C1 segment of cervical spinal cord (tissue), 14 donors: ENCODE results near the gene TMEM236.

Experiments used
- DNase-seq, 14 donors: peaks; one replicate each; lab custom pipeline; 2025; lab: John Stamatoyannopoulos, UW

The TMEM236 gene

DNA sequence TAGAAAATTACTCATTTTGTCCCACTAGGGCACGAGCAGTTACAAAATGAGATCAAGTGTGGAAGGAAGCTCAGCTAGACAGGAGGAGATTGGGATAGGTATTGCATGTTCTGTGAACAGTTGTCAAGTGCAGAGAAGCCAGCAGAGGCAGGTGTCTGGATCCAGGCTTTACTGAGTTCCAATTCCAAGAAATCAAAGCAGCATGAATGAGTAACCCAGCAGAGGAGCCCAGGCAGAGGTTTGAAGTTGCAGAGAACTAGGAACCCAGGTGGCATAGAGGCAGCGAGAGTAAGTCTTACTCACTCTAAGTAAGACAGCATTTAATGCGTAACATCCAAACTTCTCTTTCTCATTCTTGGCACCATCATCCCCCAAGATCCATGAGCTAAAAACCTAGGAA lies 68.9 kb downstream of the TMEM236 start:
- no peak for DNase-seq

GRCh38 chr10:17821893-17822292 lies 69.9 kb downstream of the TMEM236 start:
- no peak for DNase-seq

DNA sequence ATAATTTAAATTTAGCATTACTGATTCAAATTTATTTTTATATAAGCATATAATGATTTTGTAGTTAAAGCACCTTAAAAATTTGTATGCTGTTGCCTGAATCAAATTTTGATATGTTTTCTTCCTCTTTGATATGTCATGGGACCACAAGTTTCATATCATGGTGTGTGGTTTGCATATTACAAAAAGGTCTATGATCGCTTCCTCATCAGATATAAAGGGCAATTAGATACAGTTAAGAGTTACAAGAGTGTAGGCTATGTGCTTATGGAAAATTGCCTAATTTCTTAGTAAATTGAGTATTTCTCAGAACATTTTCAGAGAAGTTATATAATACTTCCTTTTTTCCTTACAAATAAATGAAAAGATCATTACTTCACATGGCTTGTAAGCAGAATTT lies 79.3 kb downstream of the TMEM236 start:
- DNase-seq, result no peak

- DNase-seq, result no peak
Observed at GRCh38 chr10:17831896-17832295, 79.9 kb downstream of the TMEM236 start.

GRCh38 chr10:17833656-17834055 lies 81.7 kb downstream of the TMEM236 start:
- no peak for DNase-seq

GRCh38 chr10:17835688-17836087 lies 83.7 kb downstream of the TMEM236 start:
- DNase-seq, result no peak

DNA sequence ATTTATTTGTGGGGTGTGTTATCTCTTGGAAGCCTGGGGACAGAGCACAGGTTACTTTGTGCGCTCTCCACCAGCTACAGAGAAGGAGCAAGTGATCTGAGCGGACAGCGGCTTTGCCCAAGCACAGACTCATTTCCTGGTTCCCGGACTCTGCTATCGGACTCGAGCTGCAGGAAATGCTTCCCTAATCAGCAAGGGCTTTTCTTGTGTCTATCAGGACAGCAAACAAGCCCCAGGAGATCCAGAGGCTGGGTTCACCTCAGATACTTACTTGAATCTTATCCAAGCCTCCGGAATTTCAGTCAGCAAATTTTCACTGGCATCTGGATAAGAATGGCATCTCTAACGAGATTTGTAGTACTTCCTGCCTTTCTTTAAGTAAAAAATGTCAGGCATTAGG lies 84.9 kb downstream of the TMEM236 start:
- DNase-seq, result peak in 3 of 14 donors; percentile 3 to 13 (median 4)

GRCh38 chr10:17838080-17838648 lies 86.2 kb downstream of the TMEM236 start:
- DNase-seq, result peak in 1 of 14 donors; percentile 6

DNA sequence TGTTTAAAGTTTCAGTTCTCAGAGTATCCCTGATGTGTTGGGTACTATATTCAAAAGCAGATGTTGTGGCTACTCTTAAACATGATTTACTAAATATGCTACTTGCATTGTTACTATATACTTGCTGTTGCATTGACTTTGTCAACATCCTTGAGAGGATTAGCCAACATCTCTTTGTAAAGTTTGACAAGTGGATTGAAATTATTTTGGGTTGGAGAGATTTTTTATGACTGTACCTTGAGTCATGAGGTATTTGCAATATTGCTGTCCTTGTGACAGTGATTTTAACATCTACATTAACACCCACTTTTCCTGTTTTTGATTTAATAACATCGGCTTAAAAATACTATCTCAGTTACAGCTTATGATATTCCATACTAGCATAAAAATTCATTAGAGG lies 89.0 kb downstream of the TMEM236 start:
- no peak for DNase-seq

- DNase-seq, result no peak
Observed at GRCh38 chr10:17842641-17843040, 90.6 kb downstream of the TMEM236 start.

DNA sequence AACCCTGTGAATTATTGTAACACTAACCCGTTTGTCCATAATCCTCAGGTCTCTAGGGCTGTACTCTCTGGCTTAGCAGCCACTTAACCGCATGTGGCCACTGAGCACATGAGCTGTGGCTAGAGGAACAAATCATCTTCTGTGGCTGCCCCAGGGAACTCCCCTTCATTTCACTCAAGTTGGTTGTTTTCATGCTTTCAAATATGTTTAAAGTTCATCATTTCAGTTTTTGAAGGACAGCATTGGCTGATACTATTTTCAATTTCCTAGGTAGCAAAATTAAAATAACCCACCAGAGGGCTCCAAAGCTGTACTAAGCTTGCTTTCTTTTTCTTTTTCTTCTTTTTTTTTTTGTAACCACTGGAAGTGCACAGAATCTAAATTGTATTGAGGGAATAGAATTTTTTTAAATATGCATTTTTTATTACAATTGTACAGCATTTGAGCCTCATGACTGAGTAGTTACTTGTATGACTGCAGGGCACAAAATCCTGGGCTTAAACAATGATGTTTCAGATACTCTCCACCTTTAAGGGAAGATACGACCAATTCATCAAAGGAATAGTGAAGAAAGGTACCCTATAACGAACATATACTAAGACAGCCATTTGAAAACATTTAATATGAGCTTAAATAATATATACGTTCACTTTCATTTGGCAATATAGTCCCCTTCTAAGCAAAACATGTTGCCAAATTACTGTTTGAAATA lies 95.7 kb downstream of the TMEM236 start:
- DNase-seq, result peak in 1 of 14 donors; percentile 5

DNA sequence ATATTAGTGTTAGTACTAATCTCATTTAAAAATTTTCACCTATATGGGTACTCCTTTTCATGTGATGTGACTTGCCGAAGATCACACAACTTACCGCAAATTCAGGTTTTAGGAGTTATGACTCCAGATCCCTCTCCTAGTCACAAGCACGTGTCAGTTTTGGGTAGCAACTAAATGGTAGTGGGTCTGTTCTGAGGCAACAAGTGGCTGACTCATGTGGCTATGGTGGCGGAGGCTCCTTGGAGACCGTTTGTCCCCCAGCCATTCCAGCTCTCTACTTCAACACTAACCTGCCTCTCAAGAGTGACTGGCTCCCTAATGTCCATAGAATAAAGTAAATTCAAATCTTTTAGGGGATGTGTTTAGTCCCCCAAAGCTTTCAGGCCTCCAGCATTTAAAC lies 96.6 kb downstream of the TMEM236 start:
- no peak for DNase-seq
